ENCODE data around the gene ZSCAN29.

GRCh38 chr15:43420435-43420834 lies 49.6 kb upstream of the ZSCAN29 start:
- TF ChIP-seq CTCF (IDR thresholded peaks at IDR 0.05; ENCODE audit: insufficient read depth, low read depth, low read length), result no peak
- no peak for TF ChIP-seq EZH2 (IDR thresholded peaks at IDR 0.05; ENCODE audit: insufficient read depth, low read length)

Data from astrocyte (in vitro differentiated cells and primary cell).